Transverse colon (tissue), 4 donors: ENCODE results near the gene TARBP2. TPM values are rescaled to one million over a fixed set of nuclear protein-coding genes. Genes with fewer than 3 reads are reported as not detected.
"Not testable (repeated sequence)": the region's sequence is repeated elsewhere in the genome, so short reads cannot be mapped to it uniquely, and the experiment has no call there.

ENCODE experiments used
- DNase-seq: peaks from one replicate; pipeline ENCODE4 v3.0.0-alpha.2; 2019
- H3K27ac ChIP-seq, 4 donors: fragments of 200-600 bp; sonication (generic); 2 replicates each; pipeline ENCODE4 v1.5.1; 2016 to 2018; ENCODE audit warnings: inconsistent platforms in 4 of 4
- H3K27me3 ChIP-seq: fragments of 200-600 bp; sonication (generic); 2 replicates; pipeline ENCODE4 v1.5.1; 2017; ENCODE audit warnings: inconsistent platforms
- H3K36me3 ChIP-seq, 4 donors: fragments of 200-600 bp; sonication (generic); 2 replicates each; pipeline ENCODE4 v1.5.1; 2017 to 2019; ENCODE audit warnings: inconsistent platforms in 4 of 4
- H3K4me1 ChIP-seq, 4 donors: fragments of 200-600 bp; sonication (generic); 2 replicates each; pipeline ENCODE4 v1.5.1; 2017 to 2020; ENCODE audit warnings: inconsistent platforms in 4 of 4
- H3K4me3 ChIP-seq, 4 donors: fragments of 200-600 bp; sonication (generic); 1 replicate in 1 of 4; 2 replicates in 3 of 4; pipeline versions ENCODE4 v1.5.1 to v1.6.1; 2017 to 2019; ENCODE audit warnings: inconsistent platforms in 4 of 4
- H3K9me3 ChIP-seq, 2 donors: fragments of 200-600 bp; sonication (generic); 2 replicates each; pipeline ENCODE4 v1.5.1; 2017 to 2019; ENCODE audit warnings: inconsistent platforms in 2 of 2
- EP300 ChIP-seq: sonication (generic); formaldehyde crosslinking; IDR thresholded peaks from one replicate; pipeline ENCODE4 v1.6.1; 2017; ENCODE audit warnings: antibody characterized with exemption, low read depth
- POLR2A ChIP-seq: fragments of 450-650 bp; IDR thresholded peaks from one replicate; pipeline ENCODE4 v1.6.1; 2016; ENCODE audit warnings: antibody characterized with exemption, mild to moderate bottlenecking, moderate library complexity
- POLR2AphosphoS5 ChIP-seq, 3 donors: sonication (generic); formaldehyde crosslinking; IDR thresholded peaks; one replicate each; pipeline ENCODE4 v1.6.1; 2016; ENCODE audit warnings: antibody characterized with exemption in 3 of 3
- WGBS, 2 donors: methylation state at CpG; one replicate each; pipeline ENCODE4 v1.1.5; 2018; ENCODE audit warnings: low coverage in 1 of 2; 5-methylcytosine and 5-hydroxymethylcytosine counted together
- in situ Hi-C, 4 donors: fragments of 200-750 bp; cut with MboI; loops; one replicate each; pipeline versions ENCODE4 v1.15.0 to v1.15.1; 2017; ENCODE audit warnings: low sequenced_read_pairs in 3 of 4, low pct_ligation_motif_present in 1 of 4, low pct_unique_long_range_greater_than_20kb in 1 of 4
- intact Hi-C: fragments of 100-400 bp; cut with DNase I; formaldehyde crosslinking; loops from one replicate; pipeline ENCODE4 v1.15.1; 2023; ENCODE audit warnings: low total_unique reads
- total RNA-seq, 4 donors: library from RNA; depleted of rRNA; stranded (reverse); fragments of >200 nt; gene quantifications; one replicate each; pipeline ENCODE4 v1.1.0, GENCODE V29; 2016
- TF ChIP-seq, protein P1 (sequence below), 5 experiments: fragments of 200-600 bp in 3 of 5; fragments of 450-650 bp in 2 of 5; sonication (generic) in 3 of 5; IDR thresholded peaks; 1 replicate in 2 of 5; 2 replicates in 3 of 5; pipeline ENCODE4 v1.5.1; 2016 to 2017; ENCODE audit warnings: antibody characterized with exemption in 5 of 5, inconsistent platforms in 3 of 5, mild to moderate bottlenecking in 2 of 5, moderate library complexity in 1 of 5

The TARBP2 gene
- total RNA-seq, 4 donors from 2014 or later = 22.4 to 37.0 (median 34.1) TPM

DNA sequence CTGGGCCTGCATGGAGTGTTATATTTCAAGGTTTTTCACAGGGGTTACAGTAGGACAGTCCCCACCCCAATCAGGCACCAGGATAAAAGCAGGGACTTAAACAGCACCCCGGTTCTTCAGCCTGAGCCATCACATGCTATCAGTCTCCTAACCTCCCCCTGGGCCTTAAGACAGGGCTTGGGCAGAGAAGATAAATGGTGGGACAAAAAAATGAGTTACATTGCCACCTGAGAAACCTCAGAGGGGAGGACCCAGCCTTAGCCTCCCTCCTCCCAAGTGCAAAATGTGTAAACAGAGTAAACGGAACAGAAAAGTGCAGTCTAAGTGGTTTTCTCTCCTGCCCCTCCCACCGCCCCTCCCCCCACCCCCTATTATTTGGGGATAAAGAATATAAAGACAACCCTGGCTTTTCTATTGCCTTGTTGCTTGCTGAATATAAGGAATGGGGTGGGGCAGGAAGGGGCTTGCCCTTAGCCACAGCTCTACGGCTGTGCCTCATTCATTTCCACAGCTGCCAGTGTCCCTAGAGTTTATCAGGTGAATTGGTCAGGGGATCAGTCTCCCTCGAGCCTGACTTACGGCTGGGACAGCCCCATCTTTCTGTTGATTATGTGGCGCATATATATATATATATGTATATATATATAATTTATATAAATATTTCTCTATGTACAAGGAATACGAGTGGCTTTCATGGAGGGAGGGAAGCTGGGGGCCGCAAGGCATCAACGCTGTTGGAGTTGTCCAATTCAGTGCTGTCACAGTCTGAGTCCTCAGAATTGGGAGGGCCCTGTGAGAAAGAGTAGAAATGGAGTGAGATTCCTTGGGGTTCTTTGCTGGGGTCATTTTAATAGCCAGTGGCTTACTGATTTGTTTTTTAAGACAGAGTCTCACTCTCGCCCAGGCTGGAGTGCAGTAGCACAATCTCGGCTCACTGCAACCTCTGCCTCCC, 20.3 kb upstream of the TARBP2 start:
- H3K36me3 ChIP-seq = peaks cover 0 to 50% (median 24%) of the 10 kb centered on the region in 4 donors
- in situ Hi-C loops (no loop called here), intact Hi-C loops (no loop called here)
- peaks cover 0 to 12% (median 9%) of the 10 kb centered on the region in 4 donors for H3K4me1 ChIP-seq
- 68 to 72% methylated on average over 7 to 12 of the region's 12 CpGs for WGBS, 2 donors
- TF ChIP-seq EP300 (no peak), POLR2AphosphoS5 (IDR thresholded peaks at IDR 0.05) (no peak), POLR2A (no peak)
- TF ChIP-seq, protein P1, sequence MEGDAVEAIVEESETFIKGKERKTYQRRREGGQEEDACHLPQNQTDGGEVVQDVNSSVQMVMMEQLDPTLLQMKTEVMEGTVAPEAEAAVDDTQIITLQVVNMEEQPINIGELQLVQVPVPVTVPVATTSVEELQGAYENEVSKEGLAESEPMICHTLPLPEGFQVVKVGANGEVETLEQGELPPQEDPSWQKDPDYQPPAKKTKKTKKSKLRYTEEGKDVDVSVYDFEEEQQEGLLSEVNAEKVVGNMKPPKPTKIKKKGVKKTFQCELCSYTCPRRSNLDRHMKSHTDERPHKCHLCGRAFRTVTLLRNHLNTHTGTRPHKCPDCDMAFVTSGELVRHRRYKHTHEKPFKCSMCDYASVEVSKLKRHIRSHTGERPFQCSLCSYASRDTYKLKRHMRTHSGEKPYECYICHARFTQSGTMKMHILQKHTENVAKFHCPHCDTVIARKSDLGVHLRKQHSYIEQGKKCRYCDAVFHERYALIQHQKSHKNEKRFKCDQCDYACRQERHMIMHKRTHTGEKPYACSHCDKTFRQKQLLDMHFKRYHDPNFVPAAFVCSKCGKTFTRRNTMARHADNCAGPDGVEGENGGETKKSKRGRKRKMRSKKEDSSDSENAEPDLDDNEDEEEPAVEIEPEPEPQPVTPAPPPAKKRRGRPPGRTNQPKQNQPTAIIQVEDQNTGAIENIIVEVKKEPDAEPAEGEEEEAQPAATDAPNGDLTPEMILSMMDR (IDR thresholded peaks at IDR 0.05) = no peak
- H3K27me3 ChIP-seq = no peaks in the 10 kb centered on the region
- no peak overlapping the region for H3K4me3 ChIP-seq
- H3K9me3 ChIP-seq = no peaks in the 10 kb centered on the region
- no peak for DNase-seq
- no peak overlapping the region for H3K27ac ChIP-seq

DNA sequence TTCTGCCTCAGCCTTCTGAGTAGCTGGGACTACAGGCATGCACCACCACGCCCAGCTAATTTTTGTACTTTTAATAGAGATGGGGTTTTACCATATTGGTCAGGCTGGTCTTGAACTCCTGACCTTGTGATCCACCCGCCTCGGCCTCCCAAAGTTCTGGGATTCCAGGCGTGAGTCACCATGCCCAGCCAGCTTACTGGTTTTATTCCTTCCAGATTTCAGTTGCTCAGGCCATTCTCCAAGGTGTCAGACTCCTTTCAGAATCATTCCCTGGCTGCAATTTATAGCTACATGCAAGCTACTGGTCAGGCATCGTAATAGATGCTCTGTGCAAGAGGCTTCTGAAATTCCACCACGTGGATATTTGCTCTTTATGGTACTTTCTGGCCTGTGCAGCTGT, 19.6 kb upstream of the TARBP2 start:
- in situ Hi-C loops = not testable (repeated sequence)

DNA sequence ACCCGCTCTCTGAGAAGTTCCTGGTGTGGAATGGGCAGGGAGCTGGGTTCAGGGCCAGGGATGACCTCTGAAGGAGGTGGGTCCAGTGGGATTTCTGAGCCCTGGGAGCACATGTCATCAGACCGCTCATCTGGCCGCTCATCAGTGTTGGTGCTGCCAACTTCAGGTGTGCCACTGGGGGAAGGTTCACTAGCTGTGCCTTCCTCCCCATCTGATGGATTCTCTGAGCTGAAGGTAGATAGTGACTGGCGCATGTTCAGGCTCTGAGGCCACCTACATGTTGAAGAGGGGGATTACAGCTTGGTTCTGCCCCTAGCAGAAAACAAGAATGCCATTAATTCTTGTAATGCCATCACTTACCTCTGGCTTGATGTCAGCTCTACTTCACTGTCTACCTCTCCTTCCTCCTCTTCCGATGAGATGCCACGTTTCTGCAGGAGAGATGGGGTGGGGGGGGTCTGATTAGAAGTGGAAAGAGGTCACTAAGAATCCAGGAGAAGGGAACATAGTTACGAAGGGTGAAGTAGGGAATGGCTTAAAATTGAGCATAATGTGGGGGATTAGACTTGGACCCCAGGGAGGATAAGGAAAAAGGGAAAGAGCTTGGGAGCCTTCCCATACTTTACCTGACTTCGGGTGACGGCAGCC, 19.0 kb upstream of the TARBP2 start:
- WGBS, 2 donors = 78 to 97% methylated on average over 5 to 9 of the region's 9 CpGs

More for the DNA sequence above, 19.6 kb upstream of the TARBP2 start:
- H3K9me3 ChIP-seq, H3K27ac ChIP-seq, DNase-seq, H3K4me3 ChIP-seq, H3K27me3 ChIP-seq, intact Hi-C loops: not testable (repeated sequence)
- WGBS, 2 donors = 48 to 64% methylated on average over 2 to 6 of the region's 6 CpGs
- Histone ChIP-seq H3K36me3 (peaks cover 0 to 43% (median 18%) of the 10 kb centered on the region in 4 donors), H3K4me1 (peaks cover 0 to 12% (median 9%) of the 10 kb centered on the region in 4 donors)

DNA sequence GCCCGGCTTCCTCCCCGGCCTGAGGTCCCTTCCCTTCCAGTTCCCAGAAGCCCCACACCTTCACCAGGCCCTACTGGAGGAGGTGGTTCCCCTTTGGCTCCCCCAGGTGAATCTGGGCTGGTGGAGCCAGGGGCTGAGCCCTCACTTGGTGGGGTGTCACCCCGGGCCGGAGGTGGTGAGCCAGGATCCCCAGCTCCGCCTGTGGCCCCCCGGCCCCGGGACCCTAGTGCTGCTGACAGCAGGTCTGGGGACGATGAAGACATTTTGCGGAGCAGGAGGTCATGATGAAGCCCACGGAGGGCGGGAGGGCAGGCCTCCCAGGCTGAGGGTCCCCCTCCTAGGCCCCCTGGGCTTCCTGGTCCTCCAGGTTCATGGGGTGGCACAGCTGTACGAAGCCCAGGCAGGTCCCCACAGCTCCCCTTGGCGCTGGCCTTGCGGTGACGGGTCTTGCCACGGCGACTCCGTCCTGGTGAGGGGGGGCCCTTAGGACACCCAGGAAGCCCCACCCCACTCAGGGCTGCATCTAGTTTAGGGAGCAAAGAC, 18.4 kb upstream of the TARBP2 start:
- H3K4me3 ChIP-seq = no peak overlapping the region
- intact Hi-C loops (no loop called here), in situ Hi-C loops (no loop called here)
- no peaks in the 10 kb centered on the region for H3K27me3 ChIP-seq
- TF ChIP-seq POLR2AphosphoS5 (IDR thresholded peaks at IDR 0.05) (peak in 1 of 3 donors; percentile 7), POLR2A (no peak), EP300 (no peak)
- H3K9me3 ChIP-seq = no peaks in the 10 kb centered on the region
- peaks cover 0 to 34% (median 13%) of the 10 kb centered on the region in 4 donors for H3K36me3 ChIP-seq
- 60 to 88% methylated on average over 1 to 18 of the region's 18 CpGs for WGBS, 2 donors
- DNase-seq = no peak
- peak overlapping the region in 2 of 4 donors; percentile 44 to 56 for H3K27ac ChIP-seq
- peaks cover 0 to 12% (median 9%) of the 10 kb centered on the region in 4 donors for H3K4me1 ChIP-seq

More for the DNA sequence above, 19.0 kb upstream of the TARBP2 start:
- TF ChIP-seq EP300 = no peak
- TF ChIP-seq, protein P1 (IDR thresholded peaks at IDR 0.05) = no peak
- TF ChIP-seq POLR2AphosphoS5 (IDR thresholded peaks at IDR 0.05) = peak in 1 of 3 donors; percentile 1
- in situ Hi-C loops = no loop called here
- Histone ChIP-seq H3K4me1 (peaks cover 0 to 12% (median 9%) of the 10 kb centered on the region in 4 donors), H3K27me3 (no peaks in the 10 kb centered on the region), H3K27ac (no peak overlapping the region), H3K36me3 (peaks cover 0 to 37% (median 15%) of the 10 kb centered on the region in 4 donors), H3K4me3 (no peak overlapping the region), H3K9me3 (no peaks in the 10 kb centered on the region)
- no peak for DNase-seq
- intact Hi-C loops = no loop called here
